Measurements from ENCODE around the gene TFDP2.
"Not testable (repeated sequence)": the region's sequence is repeated elsewhere in the genome, so short reads cannot be mapped to it uniquely, and the experiment has no call there.

The TFDP2 gene

GRCh38 chr3:141925677-141926076 lies 223.7 kb downstream of the TFDP2 start:
- ATAC-seq, DNase-seq: not testable (repeated sequence)

GRCh38 chr3:141921316-141921715 lies 228.0 kb downstream of the TFDP2 start:
- no peak for DNase-seq
- no peak for ATAC-seq

- DNase-seq (no peak), ATAC-seq (no peak)
These were observed 228.6 kb downstream of the TFDP2 start for GRCh38 chr3:141920701-141921100.

- DNase-seq (no peak), ATAC-seq (no peak)
These were observed 233.6 kb downstream of the TFDP2 start for GRCh38 chr3:141915766-141916165.

GRCh38 chr3:141915016-141915415 lies 234.3 kb downstream of the TFDP2 start:
- DNase-seq (no peak), ATAC-seq (no peak)

- no peak for ATAC-seq
- no peak for DNase-seq
These were observed 235.0 kb downstream of the TFDP2 start for GRCh38 chr3:141914311-141914710.

GRCh38 chr3:141913150-141913811 lies 236.1 kb downstream of the TFDP2 start:
- peak; percentile 40 for DNase-seq
- peak; percentile 84 for ATAC-seq

- ATAC-seq, DNase-seq: not testable (repeated sequence)
These were observed 239.4 kb downstream of the TFDP2 start for GRCh38 chr3:141909986-141910385.

GRCh38 chr3:141909408-141909807 lies 239.9 kb downstream of the TFDP2 start:
- DNase-seq = no peak
- no peak for ATAC-seq

GRCh38 chr3:141905129-141905528 lies 244.2 kb downstream of the TFDP2 start:
- ATAC-seq (peak; percentile 87), DNase-seq (no peak)

GRCh38 chr3:141904203-141904602 lies 245.1 kb downstream of the TFDP2 start:
- DNase-seq = no peak
- no peak for ATAC-seq

- ATAC-seq (no peak), DNase-seq (no peak)
These were observed 247.4 kb downstream of the TFDP2 start for GRCh38 chr3:141901914-141902313.

GRCh38 chr3:141900343-141900742 lies 249.0 kb downstream of the TFDP2 start:
- peak; percentile 67 for ATAC-seq
- no peak for DNase-seq

GRCh38 chr3:141898908-141899307 lies 250.4 kb downstream of the TFDP2 start:
- ATAC-seq (no peak), DNase-seq (no peak)

- ATAC-seq = no peak
These were observed 253.6 kb downstream of the TFDP2 start for GRCh38 chr3:141895731-141896130.

GRCh38 chr3:141894524-141895176 lies 254.7 kb downstream of the TFDP2 start:
- ATAC-seq = no peak
- no peak for DNase-seq

More at GRCh38 chr3:141895731-141896130, 253.6 kb downstream of the TFDP2 start:
- DNase-seq = no peak
